HEK293T (cell line): ENCODE data around the gene SNED1.

ENCODE experiments used
- BHLHE40 ChIP-seq: fragments of 450-650 bp; IDR thresholded peaks from 2 replicates; pipeline ENCODE4 v1.6.1; 2016; ENCODE audit warnings: mild to moderate bottlenecking, moderate library complexity, borderline replicate concordance
- CTBP1 ChIP-seq: fragments of 450-650 bp; IDR thresholded peaks from 2 replicates; pipeline ENCODE4 v1.6.1; 2016; ENCODE audit warnings: borderline replicate concordance
- FOXA1 ChIP-seq: fragments of 450-650 bp; IDR thresholded peaks from 2 replicates; pipeline ENCODE4 v1.6.1; 2016; ENCODE audit warnings: mild to moderate bottlenecking
- FOXK2 ChIP-seq: fragments of 450-650 bp; IDR thresholded peaks from 2 replicates; pipeline ENCODE4 v1.6.1; 2016; ENCODE audit warnings: mild to moderate bottlenecking
- FOXM1 ChIP-seq: fragments of 450-650 bp; IDR thresholded peaks from 2 replicates; pipeline ENCODE4 v1.6.1; 2017; ENCODE audit warnings: mild to moderate bottlenecking, borderline replicate concordance
- SP1 ChIP-seq: fragments of 450-650 bp; IDR thresholded peaks from 2 replicates; pipeline ENCODE4 v1.6.1; 2017
- SUZ12 ChIP-seq: fragments of 450-650 bp; IDR thresholded peaks from 2 replicates; pipeline ENCODE4 v1.6.1; 2016; ENCODE audit warnings: mild to moderate bottlenecking

DNA sequence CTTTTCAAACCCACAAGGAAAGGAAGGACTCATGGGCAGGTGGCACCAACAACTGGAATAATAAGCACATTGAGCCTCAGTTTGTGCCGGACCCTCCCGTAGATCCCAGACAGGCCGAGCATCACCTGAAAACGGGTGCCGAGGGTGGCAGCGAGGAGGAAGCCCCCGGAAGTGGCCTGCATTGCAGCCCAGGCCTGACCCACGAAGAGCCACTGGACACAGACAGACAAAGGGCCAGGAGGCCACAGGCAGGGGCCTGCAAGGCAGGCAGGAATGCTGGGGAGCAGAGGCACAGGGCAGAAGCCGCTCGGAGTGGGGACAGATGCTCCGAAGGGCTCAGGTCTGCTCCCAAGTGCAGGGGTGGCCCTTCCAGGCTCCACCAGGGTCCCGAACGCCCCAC, 71.9 kb downstream of the SNED1 start:
- TF ChIP-seq BHLHE40 (no peak), FOXA1 (no peak), FOXK2 (no peak), CTBP1 (no peak), SP1 (no peak), SUZ12 (no peak), FOXM1 (no peak)
